CD14-positive monocyte (primary cell): ENCODE measurements around the gene HES4. TPM values are rescaled to one million over a fixed set of nuclear protein-coding genes. Genes with fewer than 3 reads are reported as not detected.

Experiments
- DNase-seq, 3 donors: peaks; one replicate each; pipeline ENCODE4 v3.0.0-alpha.2; 2011 to 2022
- H2AFZ ChIP-seq: 2 replicates; pipeline ENCODE4 v1.6.0; 2012; ENCODE audit warnings: mild to moderate bottlenecking, low read depth, low read length, inconsistent platforms; ENCODE audit not compliant: insufficient read depth, poor library complexity, severe bottlenecking
- H3K27ac ChIP-seq, 2 donors: 1 replicate in 1 of 2; 2 replicates in 1 of 2; pipeline ENCODE4 v1.5.1; 2012 to 2013; ENCODE audit warnings: low read length in 2 of 2, control low read depth in 1 of 2, inconsistent platforms in 1 of 2, low read depth in 1 of 2, mild to moderate bottlenecking in 1 of 2
- H3K27me3 ChIP-seq, 2 donors: one replicate each; pipeline versions ENCODE4 v1.6.0 to v1.6.1; 2011 to 2013; ENCODE audit warnings: low read length in 2 of 2; ENCODE audit not compliant: control insufficient read depth in 2 of 2, insufficient read depth in 2 of 2
- H3K36me3 ChIP-seq, 2 donors: replicated peaks in 1 of 2; 1 replicate in 1 of 2; 2 replicates in 1 of 2; pipeline versions ENCODE4 v1.5.1 to v1.6.1; 2012 to 2013; ENCODE audit warnings: low read length in 2 of 2, control low read depth in 1 of 2, inconsistent platforms in 1 of 2, mild to moderate bottlenecking in 1 of 2; ENCODE audit not compliant: insufficient read depth in 2 of 2, control insufficient read depth in 1 of 2
- H3K4me1 ChIP-seq, 2 donors: 1 replicate in 1 of 2; 2 replicates in 1 of 2; pipeline versions ENCODE4 v1.5.1 to v1.6.1; 2012 to 2013; ENCODE audit warnings: low read length in 2 of 2, control low read depth in 1 of 2, inconsistent platforms in 1 of 2, mild to moderate bottlenecking in 1 of 2, moderate library complexity in 1 of 2; ENCODE audit not compliant: insufficient read depth in 2 of 2, control insufficient read depth in 1 of 2
- H3K4me2 ChIP-seq: replicated peaks from 2 replicates; pipeline ENCODE3; 2012; ENCODE audit warnings: low read length, moderate library complexity, mild to moderate bottlenecking; ENCODE audit not compliant: poor library complexity, severe bottlenecking; ENCODE audit errors: extremely low read depth
- H3K4me3 ChIP-seq, 3 experiments: fragments of 200-600 bp in 1 of 3; sonication (generic) in 1 of 3; replicated peaks in 1 of 3; 1 replicate in 2 of 3; 2 replicates in 1 of 3; pipeline ENCODE4 v1.5.1; 2011 to 2013; ENCODE audit warnings: low read length in 3 of 3, mild to moderate bottlenecking in 3 of 3, control low read depth in 2 of 3, low read depth in 2 of 3, inconsistent platforms in 1 of 3, moderate library complexity in 1 of 3
- H3K79me2 ChIP-seq: 2 replicates; pipeline ENCODE4 v1.6.0; 2012; ENCODE audit warnings: mild to moderate bottlenecking, control low read depth, inconsistent platforms, low read length, moderate library complexity; ENCODE audit not compliant: insufficient read depth
- H3K9ac ChIP-seq: 2 replicates; pipeline ENCODE4 v1.6.0; 2017; ENCODE audit warnings: low read length, mild to moderate bottlenecking; ENCODE audit not compliant: insufficient read depth, poor library complexity, severe bottlenecking
- H3K9me3 ChIP-seq, 2 donors: replicated peaks in 1 of 2; 1 replicate in 1 of 2; 2 replicates in 1 of 2; pipeline versions ENCODE4 v1.5.1 to v1.6.1; 2012 to 2013; ENCODE audit warnings: low read length in 2 of 2, control low read depth in 1 of 2; ENCODE audit not compliant: control insufficient read depth in 1 of 2, insufficient read depth in 1 of 2
- H4K20me1 ChIP-seq: 2 replicates; pipeline ENCODE4 v1.6.0; 2012; ENCODE audit warnings: mild to moderate bottlenecking, low read length, control low read depth, moderate library complexity; ENCODE audit not compliant: insufficient read depth
- H3K27ac Mint-ChIP-seq, 7 donors: one replicate each; pipeline ENCODE4 v1.8.0; 2020; ENCODE audit warnings: mild to moderate bottlenecking in 7 of 7, mixed read lengths in 7 of 7, moderate library complexity in 6 of 7, inconsistent platforms in 2 of 7
- H3K27me3 Mint-ChIP-seq, 3 donors: one replicate each; pipeline ENCODE4 v1.8.0; 2021 to 2022; ENCODE audit warnings: low read depth in 3 of 3, mild to moderate bottlenecking in 3 of 3, mixed read lengths in 3 of 3, moderate library complexity in 3 of 3, inconsistent platforms in 1 of 3
- H3K36me3 Mint-ChIP-seq, 2 donors: one replicate each; pipeline ENCODE4 v1.8.0; 2020; ENCODE audit warnings: mixed read lengths in 2 of 2, inconsistent platforms in 1 of 2, mild to moderate bottlenecking in 1 of 2
- H3K4me1 Mint-ChIP-seq: one replicate; pipeline ENCODE4 v1.8.0; 2020; ENCODE audit warnings: mild to moderate bottlenecking, mixed read lengths
- H3K4me3 Mint-ChIP-seq, 2 donors: one replicate each; pipeline ENCODE4 v1.8.0; 2020; ENCODE audit warnings: mild to moderate bottlenecking in 2 of 2, mixed read lengths in 2 of 2, moderate library complexity in 1 of 2
- H3K9me3 Mint-ChIP-seq, 7 donors: one replicate each; pipeline ENCODE4 v1.8.0; 2020 to 2022; ENCODE audit warnings: mixed read lengths in 7 of 7, mild to moderate bottlenecking in 6 of 7, moderate library complexity in 6 of 7, inconsistent platforms in 2 of 7
- CTCF ChIP-seq: fragments of 200-600 bp; IDR thresholded peaks from one replicate; pipeline ENCODE4 v1.8.0; 2022; ENCODE audit warnings: antibody characterized with exemption, mild to moderate bottlenecking
- WGBS: methylation state at CpG from one replicate; pipeline ENCODE4 v1.1.5; 2013; ENCODE audit warnings: missing lambda C conversion rate; ENCODE audit not compliant: insufficient coverage; 5-methylcytosine and 5-hydroxymethylcytosine counted together
- intact Hi-C, 2 donors: fragments of 100-400 bp; cut with micrococcal nuclease; formaldehyde crosslinking; loops; one replicate each; pipeline versions ENCODE4 v1.15.0 to v1.15.1; 2023
- polyA plus RNA-seq, 3 donors: library from polyadenylated mRNA; depleted of rRNA in 1 of 3; unstranded in 2 of 3; stranded (reverse) in 1 of 3; fragments of 300-500 nt in 2 of 3; fragments of >200 nt in 1 of 3; fragmentation: Illumina TruSeq in 2 of 3; gene quantifications; 1 replicate in 2 of 3; 2 replicates in 1 of 3; pipeline ENCODE4 v1.2.3, GENCODE V29; 2012 to 2021

Gene HES4
- polyA plus RNA-seq, 3 donors: 1.4 to 26.8 (median 2.0) TPM

GRCh38 chr1:1024149-1024770 is 24.4 kb upstream of the HES4 start:
- H3K4me2 ChIP-seq: no peak overlapping the region
- H3K27me3 Mint-ChIP-seq: peaks cover 28 to 51% (median 29%) of the 10 kb centered on the region in 3 donors

GRCh38 chr1:1023700-1024099 is 23.8 kb upstream of the HES4 start:
- Histone ChIP-seq H3K9me3 (no peaks in the 10 kb centered on the region), H3K27ac (no peak overlapping the region), H3K4me3 (no peak overlapping the region), H3K4me1 (peaks cover 11 to 21% of the 10 kb centered on the region in 2 donors), H3K9ac (no peak overlapping the region), H4K20me1 (no peaks in the 10 kb centered on the region), H3K79me2 (no peaks in the 10 kb centered on the region), H3K27me3 (peaks cover 7 to 41% of the 10 kb centered on the region in 2 donors), H3K4me2 (no peak overlapping the region), H2AFZ (no peak overlapping the region), H3K36me3 (no peaks in the 10 kb centered on the region)
- TF ChIP-seq CTCF: no peak
- Mint-ChIP-seq H3K36me3 (no peaks in the 10 kb centered on the region), H3K4me1 (peaks cover 6% of the 10 kb centered on the region), H3K9me3 (peaks cover 0 to 6% (median 0%) of the 10 kb centered on the region in 7 donors), H3K4me3 (no peak overlapping the region), H3K27me3 (peaks cover 29 to 51% (median 33%) of the 10 kb centered on the region in 3 donors), H3K27ac (no peak overlapping the region)
- WGBS: 79% methylated on average over 13 of the region's 13 CpGs
- no peak for DNase-seq
- intact Hi-C loops: loop anchor here in 1 of 2 donors (5.0 kb wide), 1 partner anchor 34 kb away; no protein-coding TSS in a partner anchor

More at GRCh38 chr1:1024149-1024770, 24.4 kb upstream of the HES4 start:
- no peak for TF ChIP-seq CTCF
- Histone ChIP-seq H3K36me3 (no peaks in the 10 kb centered on the region), H3K79me2 (no peaks in the 10 kb centered on the region), H4K20me1 (no peaks in the 10 kb centered on the region), H3K4me3 (no peak overlapping the region), H2AFZ (no peak overlapping the region), H3K4me1 (peaks cover 8 to 16% of the 10 kb centered on the region in 2 donors), H3K9me3 (no peaks in the 10 kb centered on the region), H3K27me3 (peaks cover 7 to 41% of the 10 kb centered on the region in 2 donors), H3K27ac (no peak overlapping the region), H3K9ac (no peak overlapping the region)
- intact Hi-C loops: loop anchor here in 1 of 2 donors (5.0 kb wide), 1 partner anchor 33 kb away; no protein-coding TSS in a partner anchor
- 92% methylated on average over 7 of the region's 9 CpGs for WGBS
- Mint-ChIP-seq H3K9me3 (peaks cover 0 to 6% (median 0%) of the 10 kb centered on the region in 7 donors), H3K36me3 (no peaks in the 10 kb centered on the region), H3K4me3 (no peak overlapping the region), H3K27ac (no peak overlapping the region), H3K4me1 (peaks cover 6% of the 10 kb centered on the region)
- no peak for DNase-seq
